Measurements from ENCODE around the gene ABCA13.

DNA sequence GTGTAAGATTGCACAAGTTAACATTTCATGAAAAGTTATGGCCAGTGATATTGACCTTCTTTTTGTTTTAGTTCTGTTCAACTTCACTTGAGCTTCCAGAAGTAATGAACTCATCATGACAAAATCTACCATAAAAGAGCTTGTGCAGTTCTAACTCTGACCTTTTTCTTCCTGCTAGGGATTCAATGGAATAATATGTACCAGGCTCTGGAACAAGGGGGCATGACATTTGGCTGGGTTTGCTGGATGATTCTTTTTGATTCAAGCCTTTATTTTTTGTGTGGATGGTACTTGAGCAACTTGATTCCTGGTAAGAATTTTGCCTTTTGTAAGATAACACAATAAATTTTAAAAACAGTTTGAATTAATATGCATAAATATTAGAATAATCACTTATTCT is 205.0 kb downstream of the ABCA13 start:
- TF ChIP-seq POLR2A (IDR thresholded peaks at IDR 0.05; ENCODE audit: low read depth, low read length) (no peak), POLR2AphosphoS5 (IDR thresholded peaks at IDR 0.05; ENCODE audit: low read depth, low read length) (no peak), TAF1 (IDR thresholded peaks at IDR 0.05; ENCODE audit: borderline replicate concordance, low read depth, low read length) (no peak)

All from GM12892 (cell line).